Measurements from ENCODE around the gene SCRN1. TPM values are rescaled to one million over a fixed set of nuclear protein-coding genes. Genes with fewer than 3 reads are reported as not detected.

Gene SCRN1
- total RNA-seq, 1 donor from 2014 or later: 36.1 TPM

- Histone ChIP-seq H3K36me3 (no peaks in the 10 kb centered on the region), H3K27me3 (no peaks in the 10 kb centered on the region), H3K4me1 (no peaks in the 10 kb centered on the region), H3K9me3 (no peaks in the 10 kb centered on the region), H3K4me3 (no peak overlapping the region), H3K27ac (no peak overlapping the region)
- no peak for DNase-seq
- intact Hi-C loops (cut with DNase I): no loop called here
- TF ChIP-seq CTCF (IDR thresholded peaks at IDR 0.05): no peak
- ATAC-seq: no peak
These were observed 88.9 kb downstream of the SCRN1 start for GRCh38 chr7:29900745-29901144.

- intact Hi-C loops (cut with DNase I): no loop called here
- Histone ChIP-seq H3K27ac (no peak overlapping the region), H3K4me1 (no peaks in the 10 kb centered on the region), H3K4me3 (no peak overlapping the region), H3K9me3 (no peaks in the 10 kb centered on the region), H3K36me3 (no peaks in the 10 kb centered on the region), H3K27me3 (no peaks in the 10 kb centered on the region)
- ATAC-seq: no peak
- TF ChIP-seq CTCF (IDR thresholded peaks at IDR 0.05): no peak
- DNase-seq: no peak
These were observed 91.3 kb downstream of the SCRN1 start for GRCh38 chr7:29898301-29898700.

- Histone ChIP-seq H3K27ac (no peak overlapping the region), H3K36me3 (no peaks in the 10 kb centered on the region), H3K27me3 (no peaks in the 10 kb centered on the region), H3K4me1 (no peaks in the 10 kb centered on the region), H3K9me3 (no peaks in the 10 kb centered on the region), H3K4me3 (no peak overlapping the region)
- no peak for ATAC-seq
- intact Hi-C loops (cut with DNase I): no loop called here
- no peak for TF ChIP-seq CTCF (IDR thresholded peaks at IDR 0.05)
- no peak for DNase-seq
These were observed 92.8 kb downstream of the SCRN1 start for GRCh38 chr7:29896685-29897411.

GRCh38 chr7:29895559-29895958, 94.0 kb downstream of the SCRN1 start:
- no peak overlapping the region for H3K4me3 ChIP-seq
- intact Hi-C loops (cut with DNase I): no loop called here
- no peaks in the 10 kb centered on the region for H3K27me3 ChIP-seq
- no peak for TF ChIP-seq CTCF (IDR thresholded peaks at IDR 0.05)
- DNase-seq (no peak), ATAC-seq (no peak)
- no peak overlapping the region for H3K27ac ChIP-seq
- no peaks in the 10 kb centered on the region for H3K36me3 ChIP-seq
- H3K4me1 ChIP-seq: no peaks in the 10 kb centered on the region
- H3K9me3 ChIP-seq: no peaks in the 10 kb centered on the region

- H3K4me1 ChIP-seq: no peaks in the 10 kb centered on the region
- no peak overlapping the region for H3K27ac ChIP-seq
- no peak for TF ChIP-seq CTCF (IDR thresholded peaks at IDR 0.05)
- ATAC-seq (no peak), DNase-seq (no peak)
- intact Hi-C loops (cut with DNase I): no loop called here
- no peaks in the 10 kb centered on the region for H3K27me3 ChIP-seq
- no peak overlapping the region for H3K4me3 ChIP-seq
- no peaks in the 10 kb centered on the region for H3K9me3 ChIP-seq
- no peaks in the 10 kb centered on the region for H3K36me3 ChIP-seq
These were observed 95.3 kb downstream of the SCRN1 start for GRCh38 chr7:29894256-29894655.
